Fibroblast of villous mesenchyme (primary cell): Measurements from ENCODE around the gene VPS35L. TPM values are rescaled to one million over a fixed set of nuclear protein-coding genes. Genes with fewer than 3 reads are reported as not detected.

Experiments
- DNase-seq: peaks from one replicate; pipeline ENCODE4 v3.0.0-alpha.2; 2010; ENCODE audit warnings: low read depth
- H3K4me3 ChIP-seq: 2 replicates; pipeline ENCODE4 v1.5.1; 2011; ENCODE audit warnings: low read depth, mild to moderate bottlenecking, low read length
- CTCF ChIP-seq: IDR thresholded peaks from 2 replicates; pipeline ENCODE4 v1.5.1; 2012; ENCODE audit warnings: low read depth, mild to moderate bottlenecking, low read length; ENCODE audit not compliant: insufficient read depth
- total RNA-seq: library from RNA; depleted of rRNA; stranded (reverse); fragments of >200 nt; gene quantifications from 2 replicates; pipeline ENCODE4 v1.2.3, GENCODE V29; 2012

VPS35L gene, protein sequence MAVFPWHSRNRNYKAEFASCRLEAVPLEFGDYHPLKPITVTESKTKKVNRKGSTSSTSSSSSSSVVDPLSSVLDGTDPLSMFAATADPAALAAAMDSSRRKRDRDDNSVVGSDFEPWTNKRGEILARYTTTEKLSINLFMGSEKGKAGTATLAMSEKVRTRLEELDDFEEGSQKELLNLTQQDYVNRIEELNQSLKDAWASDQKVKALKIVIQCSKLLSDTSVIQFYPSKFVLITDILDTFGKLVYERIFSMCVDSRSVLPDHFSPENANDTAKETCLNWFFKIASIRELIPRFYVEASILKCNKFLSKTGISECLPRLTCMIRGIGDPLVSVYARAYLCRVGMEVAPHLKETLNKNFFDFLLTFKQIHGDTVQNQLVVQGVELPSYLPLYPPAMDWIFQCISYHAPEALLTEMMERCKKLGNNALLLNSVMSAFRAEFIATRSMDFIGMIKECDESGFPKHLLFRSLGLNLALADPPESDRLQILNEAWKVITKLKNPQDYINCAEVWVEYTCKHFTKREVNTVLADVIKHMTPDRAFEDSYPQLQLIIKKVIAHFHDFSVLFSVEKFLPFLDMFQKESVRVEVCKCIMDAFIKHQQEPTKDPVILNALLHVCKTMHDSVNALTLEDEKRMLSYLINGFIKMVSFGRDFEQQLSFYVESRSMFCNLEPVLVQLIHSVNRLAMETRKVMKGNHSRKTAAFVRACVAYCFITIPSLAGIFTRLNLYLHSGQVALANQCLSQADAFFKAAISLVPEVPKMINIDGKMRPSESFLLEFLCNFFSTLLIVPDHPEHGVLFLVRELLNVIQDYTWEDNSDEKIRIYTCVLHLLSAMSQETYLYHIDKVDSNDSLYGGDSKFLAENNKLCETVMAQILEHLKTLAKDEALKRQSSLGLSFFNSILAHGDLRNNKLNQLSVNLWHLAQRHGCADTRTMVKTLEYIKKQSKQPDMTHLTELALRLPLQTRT
- 65.1 and 67.4 TPM in 2 replicates for total RNA-seq

GRCh38 chr16:19555186-19555937 lies at the start of gene VPS35L:
VPS35L (plus strand) TSS chr16:19555703; CDS start chr16:19555730, 27 bp downstream.
- H3K4me3 ChIP-seq: peak within 1 kb of the TSS; percentile 96
- DNase-seq: peak; percentile 99
- TF ChIP-seq CTCF: peak; percentile 52

GRCh38 chr16:19506965-19507364 lies 48.5 kb upstream of the VPS35L start:
- H3K4me3 ChIP-seq: no peak overlapping the region
- TF ChIP-seq CTCF: no peak
- no peak for DNase-seq

DNA sequence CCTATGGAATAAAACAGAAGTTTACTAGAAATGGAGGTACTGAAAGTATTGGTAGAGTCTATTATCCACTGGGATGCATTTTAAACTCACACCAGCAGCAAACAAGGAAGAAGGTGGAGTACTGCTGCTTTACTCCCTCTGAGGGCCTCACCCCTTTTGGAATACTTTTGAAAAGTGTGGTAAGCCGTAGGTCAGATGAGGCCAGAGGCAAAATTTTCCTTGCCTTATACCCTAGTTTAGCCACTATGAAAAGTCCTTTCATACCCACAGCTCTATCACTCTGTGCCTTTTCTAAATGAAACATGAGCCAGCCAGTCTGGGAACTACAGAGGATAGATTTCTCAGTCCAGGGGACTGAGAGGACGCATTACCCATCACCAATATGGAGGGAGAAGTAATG lies 47.6 kb upstream of the VPS35L start:
- no peak overlapping the region for H3K4me3 ChIP-seq
- no peak for DNase-seq
- no peak for TF ChIP-seq CTCF

GRCh38 chr16:19512297-19512696 lies 43.2 kb upstream of the VPS35L start:
- no peak for DNase-seq
- H3K4me3 ChIP-seq: no peak overlapping the region
- TF ChIP-seq CTCF: no peak

- DNase-seq: peak; percentile 84
Observed at GRCh38 chr16:19513377-19514053, 42.0 kb upstream of the VPS35L start.

More at GRCh38 chr16:19513377-19514053, 42.0 kb upstream of the VPS35L start:
- peak overlapping the region; percentile 4 for H3K4me3 ChIP-seq
- no peak for TF ChIP-seq CTCF
